WTC11 (cell line): ENCODE data around the gene RAP1GAP.

ENCODE experiments used
- CREB1 ChIP-seq: sonication (generic); formaldehyde crosslinking; IDR thresholded peaks from 2 replicates; pipeline ENCODE4 v1.8.0; 2023; ENCODE audit warnings: mild to moderate bottlenecking, missing genetic modification reagents
- MAX ChIP-seq: sonication (generic); formaldehyde crosslinking; IDR thresholded peaks from 2 replicates; pipeline ENCODE4 v1.8.0; 2022; ENCODE audit warnings: mild to moderate bottlenecking, missing genetic modification reagents
- NFE2L1 ChIP-seq: sonication (generic); formaldehyde crosslinking; IDR thresholded peaks from 2 replicates; pipeline ENCODE4 v1.8.1; 2023; ENCODE audit warnings: missing genetic modification reagents
- USF2 ChIP-seq: sonication (generic); formaldehyde crosslinking; IDR thresholded peaks from 2 replicates; pipeline ENCODE4 v1.8.1; 2023; ENCODE audit warnings: mild to moderate bottlenecking, missing genetic modification reagents, moderate library complexity
- TF ChIP-seq, protein P1 (sequence below): fragments of 200-600 bp; IDR thresholded peaks from 2 replicates; pipeline ENCODE4 v1.8.0; 2022; ENCODE audit warnings: antibody characterized with exemption

DNA sequence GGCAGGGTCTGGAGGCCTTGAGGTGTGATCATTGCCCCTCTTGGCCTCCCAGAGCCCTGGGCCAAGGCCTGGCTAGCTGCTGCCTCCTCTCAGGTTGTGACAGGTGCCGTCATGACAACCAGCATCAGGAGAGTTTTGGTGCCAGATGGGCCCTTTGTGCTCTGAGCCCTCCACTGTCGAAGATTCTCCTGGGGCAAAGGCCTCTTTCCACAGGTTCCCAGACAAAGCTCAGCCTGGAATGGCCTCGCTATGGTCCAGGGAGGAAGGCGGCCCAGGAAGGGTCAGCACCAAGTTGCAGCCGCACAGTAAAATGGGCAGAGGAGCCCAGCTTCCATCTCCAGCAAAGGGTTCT lies 81.6 kb downstream of the RAP1GAP start:
- TF ChIP-seq, protein P1, sequence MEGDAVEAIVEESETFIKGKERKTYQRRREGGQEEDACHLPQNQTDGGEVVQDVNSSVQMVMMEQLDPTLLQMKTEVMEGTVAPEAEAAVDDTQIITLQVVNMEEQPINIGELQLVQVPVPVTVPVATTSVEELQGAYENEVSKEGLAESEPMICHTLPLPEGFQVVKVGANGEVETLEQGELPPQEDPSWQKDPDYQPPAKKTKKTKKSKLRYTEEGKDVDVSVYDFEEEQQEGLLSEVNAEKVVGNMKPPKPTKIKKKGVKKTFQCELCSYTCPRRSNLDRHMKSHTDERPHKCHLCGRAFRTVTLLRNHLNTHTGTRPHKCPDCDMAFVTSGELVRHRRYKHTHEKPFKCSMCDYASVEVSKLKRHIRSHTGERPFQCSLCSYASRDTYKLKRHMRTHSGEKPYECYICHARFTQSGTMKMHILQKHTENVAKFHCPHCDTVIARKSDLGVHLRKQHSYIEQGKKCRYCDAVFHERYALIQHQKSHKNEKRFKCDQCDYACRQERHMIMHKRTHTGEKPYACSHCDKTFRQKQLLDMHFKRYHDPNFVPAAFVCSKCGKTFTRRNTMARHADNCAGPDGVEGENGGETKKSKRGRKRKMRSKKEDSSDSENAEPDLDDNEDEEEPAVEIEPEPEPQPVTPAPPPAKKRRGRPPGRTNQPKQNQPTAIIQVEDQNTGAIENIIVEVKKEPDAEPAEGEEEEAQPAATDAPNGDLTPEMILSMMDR = no peak
- TF ChIP-seq MAX (CRISPR knock-in tag) = no peak
- no peak for TF ChIP-seq USF2 (CRISPR knock-in tag)
- no peak for TF ChIP-seq CREB1 (CRISPR knock-in tag)
- TF ChIP-seq NFE2L1 = no peak
